ENCODE results near the gene SPACA6. TPM values are rescaled to one million over a fixed set of nuclear protein-coding genes. Genes with fewer than 3 reads are reported as not detected.
"Not testable (repeated sequence)": the region's sequence is repeated elsewhere in the genome, so short reads cannot be mapped to it uniquely, and the experiment has no call there.

SPACA6 gene
- total and polyA plus RNA-seq, 2 experiments from 2014 or later: 5.1 to 11.5 TPM

- Mint-ChIP-seq H3K9me3 (peaks cover 32% of the 10 kb centered on the region), H3K4me1 (no peaks in the 10 kb centered on the region), H3K27me3 (ENCODE audit: insufficient read depth, low read depth, poor library complexity) (peaks cover 6% of the 10 kb centered on the region), H3K36me3 (ENCODE audit: low read depth) (no peaks in the 10 kb centered on the region), H3K4me3 (no peak overlapping the region), H3K27ac (no peak overlapping the region)
- H3K79me2 ChIP-seq (replicated peaks; ENCODE audit: insufficient read depth): no peaks in the 10 kb centered on the region
- H3K4me1 ChIP-seq (ENCODE audit: insufficient read depth): no peaks in the 10 kb centered on the region
- no peak overlapping the region for H2AFZ ChIP-seq
- no peak overlapping the region for H3K27ac ChIP-seq (ENCODE audit: low read depth)
- H3K27me3 ChIP-seq (ENCODE audit: insufficient read depth): no peaks in the 10 kb centered on the region
- H3K36me3 ChIP-seq (ENCODE audit: insufficient read depth): no peaks in the 10 kb centered on the region
- H4K20me1 ChIP-seq (replicated peaks; ENCODE audit: insufficient read depth): no peaks in the 10 kb centered on the region
- ATAC-seq (no peak), DNase-seq (ENCODE audit: low spot score) (no peak)
- TF ChIP-seq, protein P1, sequence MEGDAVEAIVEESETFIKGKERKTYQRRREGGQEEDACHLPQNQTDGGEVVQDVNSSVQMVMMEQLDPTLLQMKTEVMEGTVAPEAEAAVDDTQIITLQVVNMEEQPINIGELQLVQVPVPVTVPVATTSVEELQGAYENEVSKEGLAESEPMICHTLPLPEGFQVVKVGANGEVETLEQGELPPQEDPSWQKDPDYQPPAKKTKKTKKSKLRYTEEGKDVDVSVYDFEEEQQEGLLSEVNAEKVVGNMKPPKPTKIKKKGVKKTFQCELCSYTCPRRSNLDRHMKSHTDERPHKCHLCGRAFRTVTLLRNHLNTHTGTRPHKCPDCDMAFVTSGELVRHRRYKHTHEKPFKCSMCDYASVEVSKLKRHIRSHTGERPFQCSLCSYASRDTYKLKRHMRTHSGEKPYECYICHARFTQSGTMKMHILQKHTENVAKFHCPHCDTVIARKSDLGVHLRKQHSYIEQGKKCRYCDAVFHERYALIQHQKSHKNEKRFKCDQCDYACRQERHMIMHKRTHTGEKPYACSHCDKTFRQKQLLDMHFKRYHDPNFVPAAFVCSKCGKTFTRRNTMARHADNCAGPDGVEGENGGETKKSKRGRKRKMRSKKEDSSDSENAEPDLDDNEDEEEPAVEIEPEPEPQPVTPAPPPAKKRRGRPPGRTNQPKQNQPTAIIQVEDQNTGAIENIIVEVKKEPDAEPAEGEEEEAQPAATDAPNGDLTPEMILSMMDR (conservative IDR thresholded peaks at IDR 0.05; ENCODE audit: low read depth in 2 of 2): peak; percentile 14 to 44; a peak in 3 of 4 replicates
- TF ChIP-seq ZNF331 (CRISPR knock-in tag; IDR thresholded peaks at IDR 0.05; ENCODE audit: low read depth) (no peak), EZH2 (IDR thresholded peaks at IDR 0.05; ENCODE audit: low read depth, unreplicated experiment) (no peak), JUNB (IDR thresholded peaks at IDR 0.05; ENCODE audit: unreplicated experiment) (no peak), ETS1 (IDR thresholded peaks at IDR 0.05) (no peak)
- no peaks in the 10 kb centered on the region for H3K9me2 ChIP-seq (ENCODE audit: insufficient read depth)
- H3K4me3 ChIP-seq: no peak overlapping the region
- H3F3A ChIP-seq (replicated peaks; ENCODE audit: low read depth): no peaks in the 10 kb centered on the region
- no peak overlapping the region for H3K4me2 ChIP-seq
Measured at GRCh38 chr19:51664997-51665396, 28.1 kb upstream of the SPACA6 start.

DNA sequence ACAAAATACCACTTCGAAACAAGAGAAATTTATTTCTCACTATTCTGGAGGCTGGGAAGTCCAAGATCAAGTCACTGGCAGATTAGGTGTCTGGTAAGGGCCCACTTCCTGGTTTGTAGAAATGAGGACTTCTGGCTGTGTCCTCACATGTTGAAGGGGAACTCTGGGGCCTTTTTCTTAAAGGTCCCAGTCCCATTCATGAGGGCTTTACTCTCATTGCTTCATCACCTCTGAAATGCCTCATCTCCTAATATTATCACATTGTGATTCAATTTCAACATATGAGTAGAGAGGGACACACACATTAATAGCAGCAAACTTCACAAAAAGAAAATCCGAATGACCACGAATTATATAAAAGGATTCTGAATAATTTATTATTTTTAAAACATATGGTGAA is 24.9 kb upstream of the SPACA6 start:
- no peaks in the 10 kb centered on the region for H4K20me1 ChIP-seq (replicated peaks; ENCODE audit: insufficient read depth)
- H3K27ac ChIP-seq (ENCODE audit: low read depth): no peak overlapping the region
- Mint-ChIP-seq H3K4me1 (no peaks in the 10 kb centered on the region), H3K4me3 (no peak overlapping the region), H3K36me3 (ENCODE audit: low read depth) (no peaks in the 10 kb centered on the region), H3K27ac (no peak overlapping the region), H3K27me3 (ENCODE audit: insufficient read depth, low read depth, poor library complexity) (peaks cover 5% of the 10 kb centered on the region), H3K9me3 (peaks cover 33% of the 10 kb centered on the region)
- H3K79me2 ChIP-seq (replicated peaks; ENCODE audit: insufficient read depth): no peaks in the 10 kb centered on the region
- no peaks in the 10 kb centered on the region for H3K9me2 ChIP-seq (ENCODE audit: insufficient read depth)
- TF ChIP-seq ZNF114 (CRISPR knock-in tag; IDR thresholded peaks at IDR 0.05): no peak
- no peak for TF ChIP-seq STAT1 (IDR thresholded peaks at IDR 0.05; ENCODE audit: unreplicated experiment)
- no peaks in the 10 kb centered on the region for H3K27me3 ChIP-seq (ENCODE audit: insufficient read depth)
- no peaks in the 10 kb centered on the region for H3K4me1 ChIP-seq (ENCODE audit: insufficient read depth)
- H3F3A ChIP-seq (replicated peaks; ENCODE audit: low read depth): no peaks in the 10 kb centered on the region
- DNase-seq (ENCODE audit: low spot score) (no peak), ATAC-seq (no peak)
- H2AFZ ChIP-seq: no peak overlapping the region
- no peak overlapping the region for H3K4me2 ChIP-seq
- no peak overlapping the region for H3K4me3 ChIP-seq
- H3K36me3 ChIP-seq (ENCODE audit: insufficient read depth): no peaks in the 10 kb centered on the region

DNA sequence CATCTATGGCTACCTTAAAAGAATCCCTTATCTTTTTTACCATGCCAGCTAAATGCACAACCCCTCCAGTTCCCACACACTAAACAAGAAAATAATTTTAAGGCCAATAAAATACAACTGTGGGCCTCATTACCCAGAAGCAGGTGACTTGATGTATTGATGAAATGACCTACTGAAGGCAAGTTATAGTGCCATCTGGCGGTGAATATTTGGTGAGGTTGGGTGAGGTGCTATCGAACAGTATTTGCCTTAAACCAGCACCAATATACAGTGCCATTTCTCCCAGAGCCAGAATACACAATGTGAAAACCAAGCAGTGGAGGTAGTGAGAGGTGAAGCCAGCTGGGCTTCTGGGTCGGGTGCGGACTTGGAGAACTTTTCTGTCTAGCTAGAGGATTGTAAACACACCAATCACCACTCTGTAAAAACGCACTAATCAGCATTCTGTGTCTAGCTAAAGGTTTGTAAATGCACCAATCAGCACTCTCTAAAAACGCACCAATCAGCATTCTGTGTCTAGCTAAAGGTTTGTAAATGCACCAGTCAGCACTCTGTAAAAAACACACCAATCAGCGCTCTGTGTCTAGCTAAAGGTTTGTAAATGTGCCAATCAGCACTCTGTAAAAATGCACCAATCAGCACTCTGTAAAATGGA is 17.1 kb upstream of the SPACA6 start:
- H3K4me1 Mint-ChIP-seq; H3K36me3 Mint-ChIP-seq (ENCODE audit: low read depth); H3K27me3 Mint-ChIP-seq (ENCODE audit: insufficient read depth, low read depth, poor library complexity); H3K36me3 ChIP-seq (ENCODE audit: insufficient read depth); H3K4me2 ChIP-seq; H3K4me3 Mint-ChIP-seq; H3K27ac ChIP-seq (ENCODE audit: low read depth); H3F3A ChIP-seq (replicated peaks; ENCODE audit: low read depth); H3K27me3 ChIP-seq (ENCODE audit: insufficient read depth); H3K79me2 ChIP-seq (replicated peaks; ENCODE audit: insufficient read depth); H3K9me2 ChIP-seq (ENCODE audit: insufficient read depth); H3K4me3 ChIP-seq; H3K4me1 ChIP-seq (ENCODE audit: insufficient read depth); H3K27ac Mint-ChIP-seq; H2AFZ ChIP-seq; H4K20me1 ChIP-seq (replicated peaks; ENCODE audit: insufficient read depth): not testable (repeated sequence)
- ATAC-seq (peak; percentile 59), DNase-seq (ENCODE audit: low spot score) (peak; percentile 78)
- peaks cover 13% of the 10 kb centered on the region for H3K9me3 Mint-ChIP-seq
- TF ChIP-seq, protein P1 (conservative IDR thresholded peaks at IDR 0.05; ENCODE audit: low read depth in 2 of 2): peak; percentile 74 to 76
